IMR-90 (cell line): ENCODE measurements around the gene WASL. TPM values are rescaled to one million over a fixed set of nuclear protein-coding genes. Genes with fewer than 3 reads are reported as not detected.

Source experiments
- ATAC-seq: fragments of 200-7000 bp; cut with Tn5 transposase; 2 replicates; pipeline ENCODE4 v1.9.1; 2020; ENCODE audit warnings: low read depth, mild to moderate bottlenecking, moderate library complexity
- BruUV-seq: library from RNA; stranded (reverse); fragments of 400-500 nt; replicated peaks from 2 replicates; lab custom pipeline; 2021; lab: Mats Ljungman, UMichigan
- CTCF ChIA-PET: fragments of 300-600 bp; formaldehyde crosslinking; extraction: SDS; loops from one replicate; lab custom pipeline; 2021; ENCODE audit warnings: antibody characterized with exemption; lab: Yijun Ruan, JAX
- POLR2A ChIA-PET: fragments of 300-600 bp; sonication (Branson Sonifier 250); formaldehyde crosslinking; loops from one replicate; lab custom pipeline; 2022; ENCODE audit warnings: antibody characterized with exemption; ENCODE audit not compliant: unreplicated experiment; lab: Charles Lee
- DNase-seq: peaks from one replicate; pipeline ENCODE4 v3.0.0; 2013
- H2AFZ ChIP-seq: replicated peaks from 2 replicates; pipeline ENCODE3; 2013; ENCODE audit warnings: low read length, mild to moderate bottlenecking; ENCODE audit not compliant: poor library complexity
- H2AK5ac ChIP-seq: 2 replicates; pipeline ENCODE4 v1.6.1; 2013; ENCODE audit warnings: low read depth, low read length, inconsistent platforms
- H2AK9ac ChIP-seq: replicated peaks from 2 replicates; pipeline ENCODE3; 2013; ENCODE audit warnings: mild to moderate bottlenecking, low read depth, low read length, moderate library complexity; ENCODE audit not compliant: poor library complexity
- H2BK120ac ChIP-seq: 2 replicates; pipeline ENCODE4 v1.6.1; 2013; ENCODE audit warnings: low read depth, low read length, inconsistent platforms
- H2BK15ac ChIP-seq: 3 replicates; pipeline ENCODE4 v1.6.1; 2013; ENCODE audit warnings: low read depth, low read length, inconsistent platforms
- H2BK20ac ChIP-seq: 2 replicates; pipeline ENCODE4 v1.6.1; 2013; ENCODE audit warnings: low read depth, mild to moderate bottlenecking, inconsistent platforms, low read length, moderate library complexity
- H2BK5ac ChIP-seq: 2 replicates; pipeline ENCODE4 v1.6.1; 2013; ENCODE audit warnings: mild to moderate bottlenecking, low read depth, low read length, inconsistent platforms; ENCODE audit not compliant: poor library complexity, severe bottlenecking
- H3K14ac ChIP-seq: replicated peaks from 2 replicates; pipeline ENCODE4 v1.6.1; 2013; ENCODE audit warnings: low read depth, low read length, inconsistent platforms
- H3K18ac ChIP-seq: 2 replicates; pipeline ENCODE4 v1.6.1; 2013; ENCODE audit warnings: low read depth, low read length, control low read depth
- H3K23ac ChIP-seq: 2 replicates; pipeline ENCODE4 v1.6.1; 2013; ENCODE audit warnings: low read depth, low read length, inconsistent platforms
- H3K27ac ChIP-seq: 2 replicates; pipeline ENCODE4 v1.5.1; 2013; ENCODE audit warnings: mild to moderate bottlenecking, control low read depth, low read length; ENCODE audit not compliant: insufficient read depth
- H3K27me3 ChIP-seq: 2 replicates; pipeline ENCODE4 v1.6.1; 2013; ENCODE audit warnings: low read length; ENCODE audit not compliant: control insufficient read depth, insufficient read depth
- H3K36me3 ChIP-seq: 2 replicates; pipeline ENCODE4 v1.6.1; 2013; ENCODE audit warnings: low read length, mixed read lengths; ENCODE audit not compliant: control insufficient read depth, insufficient read depth
- H3K4ac ChIP-seq: 2 replicates; pipeline ENCODE4 v1.6.1; 2013; ENCODE audit warnings: low read depth, low read length, inconsistent platforms
- H3K4me1 ChIP-seq: 2 replicates; pipeline ENCODE4 v1.6.1; 2013; ENCODE audit warnings: low read length, mixed read lengths; ENCODE audit not compliant: control insufficient read depth, insufficient read depth
- H3K4me2 ChIP-seq: 2 replicates; pipeline ENCODE4 v1.6.1; 2013; ENCODE audit warnings: low read depth, mild to moderate bottlenecking, control low read depth, low read length, moderate library complexity
- H3K4me3 ChIP-seq: 2 replicates; pipeline ENCODE4 v1.5.1; 2013; ENCODE audit warnings: low read depth, mild to moderate bottlenecking, control low read depth, low read length, moderate library complexity; ENCODE audit not compliant: insufficient read depth
- H3K56ac ChIP-seq: 2 replicates; pipeline ENCODE4 v1.6.1; 2013; ENCODE audit warnings: low read length, inconsistent platforms; ENCODE audit not compliant: insufficient read depth; ENCODE audit errors: extremely low read depth
- H3K79me1 ChIP-seq, 2 experiments: 2 replicates each; pipeline ENCODE4 v1.6.1; 2013; ENCODE audit warnings: low read length in 2 of 2, inconsistent platforms in 1 of 2, low read depth in 1 of 2
- H3K9ac ChIP-seq: 2 replicates; pipeline ENCODE4 v1.6.1; 2013; ENCODE audit warnings: low read depth, low read length, control low read depth
- H3K9me1 ChIP-seq: 2 replicates; pipeline ENCODE4 v1.6.1; 2013; ENCODE audit warnings: low read length, inconsistent platforms; ENCODE audit not compliant: insufficient read depth
- H3K9me3 ChIP-seq: 2 replicates; pipeline ENCODE4 v1.6.1; 2013; ENCODE audit warnings: low read length; ENCODE audit not compliant: control insufficient read depth, insufficient read depth
- H4K20me1 ChIP-seq: 2 replicates; pipeline ENCODE4 v1.6.1; 2013; ENCODE audit warnings: low read length, inconsistent platforms; ENCODE audit not compliant: insufficient read depth
- H4K5ac ChIP-seq: 2 replicates; pipeline ENCODE4 v1.6.1; 2013; ENCODE audit warnings: mild to moderate bottlenecking, low read depth, low read length, control low read depth
- H4K8ac ChIP-seq, 2 experiments: 2 replicates each; pipeline ENCODE4 v1.6.1; 2013; ENCODE audit warnings: low read depth in 2 of 2, low read length in 2 of 2, control low read depth in 1 of 2, inconsistent platforms in 1 of 2
- H4K91ac ChIP-seq: 2 replicates; pipeline ENCODE4 v1.6.1; 2013; ENCODE audit warnings: low read depth, low read length, inconsistent platforms; ENCODE audit not compliant: insufficient read depth
- CEBPB ChIP-seq: IDR thresholded peaks from 2 replicates; pipeline ENCODE4 v1.6.1; 2012; ENCODE audit warnings: low read depth, low read length, improper control_type of control experiment
- CHD1 ChIP-seq: IDR thresholded peaks from 2 replicates; pipeline ENCODE4 v1.6.1; 2012; ENCODE audit warnings: low read depth, low read length, improper control_type of control experiment
- CTCF ChIP-seq: conservative IDR thresholded peaks from 2 replicates; pipeline ENCODE4 v1.5.1; 2012; ENCODE audit warnings: mild to moderate bottlenecking, low read depth, low read length, improper control_type of control experiment
- ELK1 ChIP-seq: fragments of 150-350 bp; IDR thresholded peaks from 2 replicates; pipeline ENCODE4 v1.6.1; 2016; ENCODE audit warnings: low read depth, mild to moderate bottlenecking, low read length, moderate library complexity, borderline replicate concordance
- FOS ChIP-seq: fragments of 150-350 bp; IDR thresholded peaks from 2 replicates; pipeline ENCODE4 v1.6.1; 2016; ENCODE audit warnings: low read depth, low read length
- MAFK ChIP-seq: IDR thresholded peaks from 2 replicates; pipeline ENCODE4 v1.6.1; 2012; ENCODE audit warnings: low read depth, low read length, improper control_type of control experiment
- MAZ ChIP-seq: IDR thresholded peaks from 2 replicates; pipeline ENCODE4 v1.6.1; 2012; ENCODE audit warnings: low read depth, mild to moderate bottlenecking, low read length, improper control_type of control experiment, moderate library complexity, borderline replicate concordance
- MXI1 ChIP-seq: IDR thresholded peaks from 2 replicates; pipeline ENCODE4 v1.6.1; 2012; ENCODE audit warnings: low read depth, mild to moderate bottlenecking, low read length, moderate library complexity, borderline replicate concordance
- NFE2L2 ChIP-seq: fragments of 150-350 bp; IDR thresholded peaks from 2 replicates; pipeline ENCODE4 v1.6.1; 2016; ENCODE audit warnings: low read depth, mild to moderate bottlenecking, low read length
- POLR2A ChIP-seq: IDR thresholded peaks from 2 replicates; pipeline ENCODE4 v1.6.1; 2012; ENCODE audit warnings: mild to moderate bottlenecking, low read depth, low read length
- RAD21 ChIP-seq: IDR thresholded peaks from 2 replicates; pipeline ENCODE4 v1.6.1; 2012; ENCODE audit warnings: low read length, improper control_type of control experiment
- RCOR1 ChIP-seq: IDR thresholded peaks from 2 replicates; pipeline ENCODE4 v1.6.1; 2012; ENCODE audit warnings: mild to moderate bottlenecking, low read length, improper control_type of control experiment; ENCODE audit not compliant: insufficient replicate concordance
- RFX5 ChIP-seq: IDR thresholded peaks from 2 replicates; pipeline ENCODE4 v1.8.0; 2012; ENCODE audit warnings: low read depth, mild to moderate bottlenecking, low read length, moderate library complexity
- SMC3 ChIP-seq: fragments of 150-350 bp; IDR thresholded peaks from 2 replicates; pipeline ENCODE4 v1.6.1; 2016; ENCODE audit warnings: low read depth, mild to moderate bottlenecking, antibody characterized with exemption, low read length, moderate library complexity
- USF2 ChIP-seq: fragments of 150-350 bp; IDR thresholded peaks from 2 replicates; pipeline ENCODE4 v1.6.1; 2017; ENCODE audit warnings: mild to moderate bottlenecking, antibody characterized with exemption, low read length, low read depth
- WGBS, 2 experiments: methylation state at CpG; one replicate each; pipeline versions ENCODE4 v1.1.5 to v1.1.7; 2013; ENCODE audit warnings: missing lambda C conversion rate in 2 of 2; ENCODE audit not compliant: insufficient read length in 1 of 2; ENCODE audit errors: extremely low coverage in 2 of 2; 5-methylcytosine and 5-hydroxymethylcytosine counted together
- dilution Hi-C: fragments of 300-500 bp; cut with HindIII; formaldehyde crosslinking; loops from one replicate; pipeline ENCODE4 v1.14.3; 2018; ENCODE audit warnings: low sequenced_read_pairs; ENCODE audit not compliant: unreplicated experiment
- in situ Hi-C: fragments of 300-500 bp; cut with MboI; formaldehyde crosslinking; loops from 3 replicates; pipeline ENCODE4 v1.14.3; 2019; ENCODE audit warnings: low sequenced_read_pairs, inconsistent platforms, mixed read lengths
- intact Hi-C: fragments of 100-400 bp; cut with micrococcal nuclease; formaldehyde crosslinking; loops from 2 replicates; pipeline ENCODE4 v1.10.0; 2022
- polyA plus RNA-seq, 3 experiments: library from polyadenylated mRNA; depleted of rRNA; stranded (reverse); fragments of >200 nt; gene quantifications; 2 replicates each; pipeline ENCODE4 v1.2.3, GENCODE V29; 2012; ENCODE audit warnings: low replicate concordance in 1 of 3
- total RNA-seq: library from RNA; depleted of rRNA; stranded (reverse); fragments of >200 nt; gene quantifications from 2 replicates; pipeline ENCODE4 v1.2.3, GENCODE V29; 2012

WASL gene
- total and polyA plus RNA-seq, 2 of the 4 experiments (the other 2 are of a cell fraction) = 2.3 to 7.9 TPM

- no peaks in the 10 kb centered on the region for H3K9me3 ChIP-seq
- no peak overlapping the region for H2AFZ ChIP-seq
- no peak overlapping the region for H3K4me2 ChIP-seq
- H4K8ac ChIP-seq = no peak overlapping the region
- in situ Hi-C loops = no loop called here
- no peak overlapping the region for H2BK5ac ChIP-seq
- H3K27ac ChIP-seq = no peak overlapping the region
- peaks cover 2% of the 10 kb centered on the region; the same call in 1 of the 2 replicates for H3K27me3 ChIP-seq
- dilution Hi-C loops = no loop called here
- no peak overlapping the region for H4K5ac ChIP-seq
- no peak overlapping the region for H3K14ac ChIP-seq
- no peak overlapping the region for H3K4me3 ChIP-seq
- no peak overlapping the region for H3K18ac ChIP-seq
- no peaks in the 10 kb centered on the region for H4K20me1 ChIP-seq
- H3K4me1 ChIP-seq = no peaks in the 10 kb centered on the region
- H2AK5ac ChIP-seq = no peak overlapping the region
- no TSS peak for BruUV-seq
- no peaks in the 10 kb centered on the region for H3K36me3 ChIP-seq
- no peak overlapping the region for H2AK9ac ChIP-seq
- no peak overlapping the region for H3K4ac ChIP-seq
- no peak overlapping the region for H2BK120ac ChIP-seq
- no peak for ATAC-seq
- H3K9ac ChIP-seq = no peak overlapping the region
- H4K91ac ChIP-seq = no peak overlapping the region
- DNase-seq = no peak
- H3K56ac ChIP-seq = no peak overlapping the region
- intact Hi-C loops = no loop called here
- no peak overlapping the region for H2BK15ac ChIP-seq
- H2BK20ac ChIP-seq = no peak overlapping the region
- no peak overlapping the region for H3K23ac ChIP-seq
- POLR2A ChIA-PET = no interaction called here
- H3K79me1 ChIP-seq = no peaks in the 10 kb centered on the region
- WGBS, 2 experiments = no CpG with 5 or more reads among the region's 3 CpGs
- H3K9me1 ChIP-seq = no peaks in the 10 kb centered on the region
- CTCF ChIA-PET = interaction anchor here (0.6 kb wide), 1 partner anchor 29 kb away, joined by 4 read pairs; no protein-coding TSS in a partner anchor
- no peak for TF ChIP-seq MXI1
- no peak for TF ChIP-seq RAD21
- TF ChIP-seq RFX5 = no peak
- no peak for TF ChIP-seq CTCF
- TF ChIP-seq SMC3 = no peak
- TF ChIP-seq FOS = no peak
- no peak for TF ChIP-seq NFE2L2
- TF ChIP-seq MAZ = no peak
- no peak for TF ChIP-seq CEBPB
- no peak for TF ChIP-seq RCOR1
- no peak for TF ChIP-seq CHD1
- TF ChIP-seq USF2 = no peak
- TF ChIP-seq ELK1 = no peak
- TF ChIP-seq MAFK = no peak
- TF ChIP-seq POLR2A = no peak
Measured at GRCh38 chr7:123787220-123788007, 38.6 kb upstream of the WASL start.
